ENCODE results near the gene RFTN1.

The RFTN1 gene

GRCh38 chr3:16528106-16528505, 14.6 kb upstream of the RFTN1 start:
- no peak for DNase-seq

DNA sequence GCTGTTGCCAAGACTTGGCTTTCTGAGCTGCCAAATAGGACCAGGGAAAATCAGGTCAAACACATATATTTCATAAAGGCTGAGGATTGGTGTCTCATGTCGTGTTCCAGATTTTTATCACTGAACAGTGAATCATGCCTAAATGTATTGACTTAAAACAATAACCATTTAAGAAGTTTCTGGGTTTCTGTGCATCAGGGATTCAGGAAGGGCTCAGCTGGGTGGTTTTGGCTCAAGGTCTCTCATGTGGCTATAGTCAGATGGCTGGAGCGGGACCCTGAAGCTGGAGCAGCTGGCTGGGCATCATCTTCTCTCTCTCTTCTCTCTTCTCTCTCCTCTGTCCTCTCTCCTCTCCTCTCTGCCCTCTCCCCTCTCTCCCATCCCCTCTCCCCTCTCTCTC, 10.7 kb upstream of the RFTN1 start:
- DNase-seq = no peak

- no peak for DNase-seq
These were observed 10.3 kb upstream of the RFTN1 start for GRCh38 chr3:16523778-16524177.

GRCh38 chr3:16522834-16523233, 9.3 kb upstream of the RFTN1 start:
- DNase-seq = no peak

GRCh38 chr3:16520970-16521881, 7.7 kb upstream of the RFTN1 start:
- no peak for DNase-seq

- no peak for DNase-seq
These were observed 6.9 kb upstream of the RFTN1 start for GRCh38 chr3:16520241-16520969.

- no peak for DNase-seq
These were observed 3.4 kb upstream of the RFTN1 start for GRCh38 chr3:16516695-16517481.

DNA sequence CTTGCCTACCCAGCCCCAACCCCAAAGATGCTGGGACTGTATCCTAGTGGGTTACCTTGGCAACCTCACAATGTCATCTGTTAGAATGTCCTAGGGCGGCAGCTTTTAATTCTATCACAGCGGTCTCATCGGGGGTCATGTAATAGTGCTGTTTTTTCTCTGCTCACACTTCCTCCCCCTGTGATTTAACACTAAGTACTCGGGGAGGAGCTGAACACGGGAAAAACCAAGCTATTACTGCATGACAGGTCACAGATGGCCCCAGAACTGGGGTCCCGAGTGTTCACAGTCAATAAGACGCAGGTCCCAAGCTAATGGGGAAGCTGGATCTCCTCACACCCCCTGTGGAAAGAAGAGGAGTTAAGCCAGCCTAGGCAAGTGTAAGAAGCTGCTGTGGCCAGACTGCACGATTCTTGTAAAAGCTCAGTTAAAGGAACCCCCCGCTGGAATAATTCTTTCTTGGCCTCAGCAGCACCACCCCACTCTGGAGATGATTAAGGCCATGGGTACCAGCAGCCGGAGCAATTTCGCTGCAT, 2.5 kb upstream of the RFTN1 start:
- DNase-seq = no peak

- no peak for DNase-seq
These were observed 1.4 kb upstream of the RFTN1 start for GRCh38 chr3:16514755-16515353.

GRCh38 chr3:16514021-16514700, 662 bp upstream of the RFTN1 start:
- no peak for DNase-seq

- no peak for DNase-seq
These were observed 911 bp downstream of the RFTN1 start for GRCh38 chr3:16512435-16513140.

DNA sequence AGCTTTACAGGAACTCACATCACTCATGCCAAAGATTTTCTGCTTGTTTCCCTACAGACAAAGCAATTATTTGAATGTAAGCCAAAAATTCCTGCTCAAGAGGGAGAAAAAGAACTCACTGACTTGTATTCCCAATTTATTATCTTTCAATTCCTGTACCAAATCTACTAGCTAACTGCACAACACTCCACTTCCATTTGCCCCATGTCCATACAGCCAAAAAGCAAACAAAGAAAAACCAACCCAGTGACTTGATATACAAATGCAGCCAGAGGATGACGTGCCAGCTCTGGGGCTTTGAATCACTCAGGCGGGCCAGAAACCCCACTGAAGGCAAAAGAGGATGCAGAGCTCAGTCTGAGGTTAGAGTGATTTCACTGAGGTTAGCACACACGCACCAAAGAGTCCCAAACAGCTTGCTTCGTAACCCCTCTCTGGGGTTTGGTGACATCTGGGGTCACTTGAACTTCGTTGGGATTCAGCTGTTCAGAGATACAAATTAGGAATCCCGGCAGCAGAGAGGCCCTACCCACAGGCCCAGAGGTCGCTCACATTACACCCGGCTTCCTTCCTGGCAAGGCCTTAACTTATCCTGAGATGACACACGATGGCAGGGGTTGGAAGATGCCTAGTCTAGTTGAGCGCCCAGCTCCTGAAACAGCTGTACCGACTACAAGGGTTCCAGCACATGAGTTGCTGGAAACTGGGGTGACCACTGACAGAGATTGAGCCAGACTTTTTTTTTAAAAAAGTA, 1.6 kb downstream of the RFTN1 start:
- no peak for DNase-seq

GRCh38 chr3:16510620-16511319, 2.7 kb downstream of the RFTN1 start:
- DNase-seq = no peak

DNA sequence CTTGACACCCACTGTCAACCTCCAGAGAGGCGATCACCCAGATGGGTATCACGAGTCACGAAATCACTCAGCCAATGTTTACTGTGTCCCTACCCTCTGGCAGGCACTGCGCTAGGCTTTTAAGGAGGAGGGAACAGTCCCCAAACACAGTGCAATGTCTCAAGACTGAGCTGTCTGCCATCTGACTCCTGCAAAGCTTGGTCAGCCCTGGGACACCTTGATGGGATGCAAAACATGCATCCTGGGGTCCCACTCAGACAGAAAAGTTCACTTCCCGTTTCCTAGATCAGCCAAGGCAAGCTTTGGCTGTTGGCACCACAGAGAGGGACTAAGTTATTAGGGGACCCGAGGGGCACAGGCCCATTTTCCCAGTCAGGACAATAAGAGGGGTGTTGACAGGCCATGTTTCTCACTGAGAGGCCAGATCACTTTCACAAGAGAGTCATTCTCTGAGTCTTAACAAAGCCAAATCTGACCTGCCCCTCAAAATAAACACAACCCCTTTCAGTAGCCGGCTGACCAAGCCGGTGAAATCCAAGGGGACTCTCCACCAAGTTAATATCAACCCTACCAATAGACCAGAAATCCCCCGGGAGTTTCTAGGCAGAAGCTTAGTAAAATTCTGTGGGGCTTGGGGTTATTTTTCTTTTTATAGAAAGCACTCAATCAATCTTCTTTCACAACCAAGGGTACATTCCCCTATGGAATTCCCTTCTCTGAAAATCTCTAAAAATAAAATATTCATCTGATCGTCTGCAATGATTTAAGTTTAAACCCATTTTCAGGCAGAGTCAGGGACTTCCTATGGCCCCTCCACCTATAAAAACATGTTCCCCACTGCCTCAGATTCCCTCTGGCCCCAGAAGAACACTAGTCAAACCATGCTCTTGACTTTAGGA, 3.5 kb downstream of the RFTN1 start:
- no peak for DNase-seq

DNA sequence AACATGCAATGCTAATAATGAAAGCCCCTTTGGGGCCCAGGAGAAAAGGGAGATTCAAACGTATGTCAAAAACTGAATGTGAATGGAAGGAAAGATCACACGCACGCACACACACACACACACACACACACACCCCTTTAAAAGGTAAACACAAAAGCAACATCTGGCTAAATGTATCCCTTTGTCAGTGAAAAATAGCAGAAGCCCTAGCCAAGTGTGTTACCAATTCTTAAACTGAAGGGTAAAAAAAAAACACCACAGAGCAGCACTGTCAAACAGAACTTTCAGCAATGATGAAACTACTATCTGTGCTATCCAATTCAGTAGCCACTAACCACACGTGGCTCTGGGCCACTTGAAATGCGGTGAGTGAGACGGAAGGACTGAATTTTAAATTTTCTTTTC, 4.9 kb downstream of the RFTN1 start:
- DNase-seq = no peak

GRCh38 chr3:16508243-16508578, 5.3 kb downstream of the RFTN1 start:
- no peak for DNase-seq

GRCh38 chr3:16507578-16508242, 5.8 kb downstream of the RFTN1 start:
- no peak for DNase-seq

DNA sequence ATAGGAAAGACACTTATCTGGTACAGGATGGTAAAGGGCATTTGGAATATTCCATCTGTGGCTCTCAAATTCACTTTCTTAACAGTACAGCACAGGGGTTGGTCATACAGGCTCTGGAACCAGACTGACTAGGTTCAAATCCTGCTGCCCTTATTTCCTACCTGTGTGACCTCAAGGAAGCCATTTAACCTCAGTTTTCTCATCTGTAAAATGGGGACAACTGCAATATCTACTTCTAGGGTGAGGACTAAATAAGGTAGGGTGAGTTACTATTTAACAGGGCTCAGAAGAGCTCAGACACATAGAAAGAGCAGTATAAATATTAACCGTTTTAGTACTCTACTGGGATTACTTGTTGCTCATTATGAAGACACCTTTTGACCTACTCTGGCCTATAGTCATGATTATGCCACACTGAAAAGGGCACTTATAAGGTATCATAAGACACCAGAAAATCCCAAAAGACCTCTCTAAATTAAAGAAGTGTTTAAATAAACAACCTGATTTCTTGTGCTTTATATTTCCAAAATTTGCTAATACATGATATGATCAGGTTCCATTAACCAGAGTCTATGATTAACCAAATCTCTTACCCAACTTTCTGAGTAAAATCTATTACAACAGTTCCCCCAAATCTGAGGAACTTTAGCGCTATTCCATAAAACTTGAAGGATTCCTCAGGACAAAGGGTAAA, 6.5 kb downstream of the RFTN1 start:
- DNase-seq = no peak

Measured in NCI-H748 treated with DMSO at 0.1 percent for 48 hours (cell line).